GM19324 (cell line): ENCODE results near the gene SREBF1.

ENCODE experiments used
- ATAC-seq: cut with Tn5 transposase; IDR thresholded peaks from one replicate; pipeline ENCODE4 v1.9.1; 2021; ENCODE audit warnings: mild to moderate bottlenecking, moderate library complexity; ENCODE audit not compliant: unreplicated experiment, low FRiP score

Gene SREBF1

DNA sequence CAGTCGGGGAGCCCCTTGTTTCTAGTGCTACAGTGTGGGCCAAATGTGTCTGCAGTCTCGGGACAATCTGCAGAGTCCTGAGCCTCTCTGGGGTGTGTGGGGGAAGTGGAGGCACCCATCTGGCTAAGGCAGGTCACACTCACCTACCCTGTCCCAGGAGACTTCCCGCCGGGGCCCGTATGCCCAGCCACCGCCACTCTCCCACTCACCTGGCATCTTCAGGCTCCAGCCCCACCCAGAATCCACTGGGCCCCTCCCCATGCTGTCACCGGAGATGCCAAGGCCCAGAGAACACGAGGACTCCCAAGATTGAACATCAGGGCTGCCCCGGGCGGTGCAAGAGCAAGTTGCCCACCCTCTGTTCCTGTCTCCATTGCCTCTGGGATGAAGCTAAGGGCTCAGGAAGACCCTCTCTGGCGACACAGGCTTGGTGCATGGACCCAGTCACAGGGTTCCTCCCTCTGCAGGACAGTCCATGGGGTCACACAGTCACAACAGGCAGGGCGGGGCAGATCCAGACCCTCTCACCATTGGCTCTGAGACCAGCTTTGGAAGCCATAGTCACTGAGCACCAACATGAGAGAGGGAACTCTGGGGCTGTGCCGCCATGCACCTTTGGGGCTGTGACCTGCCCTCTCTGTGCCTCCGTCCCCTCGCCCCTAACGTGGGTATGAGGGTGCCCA lies 38.1 kb downstream of the SREBF1 start:
- ATAC-seq = no peak

DNA sequence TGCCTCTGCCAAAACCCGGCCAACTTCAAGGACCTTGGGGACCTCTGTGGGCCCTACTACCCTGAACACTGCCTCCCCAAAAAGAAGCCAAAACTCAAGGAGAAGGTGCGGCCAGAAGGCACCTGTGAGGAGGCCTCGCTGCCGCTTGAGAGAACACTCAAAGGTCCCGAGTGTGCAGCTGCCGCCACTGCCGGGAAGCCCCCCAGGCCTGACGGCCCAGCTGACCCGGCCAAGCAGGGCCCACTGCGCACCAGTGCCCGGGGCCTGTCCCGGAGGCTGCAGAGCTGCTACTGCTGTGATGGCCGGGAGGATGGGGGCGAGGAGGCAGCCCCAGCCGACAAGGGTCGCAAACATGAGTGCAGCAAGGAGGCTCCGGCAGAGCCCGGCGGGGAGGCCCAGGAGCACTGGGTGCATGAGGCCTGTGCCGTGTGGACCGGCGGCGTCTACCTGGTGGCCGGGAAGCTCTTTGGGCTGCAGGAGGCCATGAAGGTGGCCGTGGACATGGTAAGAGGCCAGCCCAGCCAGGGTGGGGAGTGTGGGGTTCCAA lies 38.7 kb downstream of the SREBF1 start:
- ATAC-seq = no peak

DNA sequence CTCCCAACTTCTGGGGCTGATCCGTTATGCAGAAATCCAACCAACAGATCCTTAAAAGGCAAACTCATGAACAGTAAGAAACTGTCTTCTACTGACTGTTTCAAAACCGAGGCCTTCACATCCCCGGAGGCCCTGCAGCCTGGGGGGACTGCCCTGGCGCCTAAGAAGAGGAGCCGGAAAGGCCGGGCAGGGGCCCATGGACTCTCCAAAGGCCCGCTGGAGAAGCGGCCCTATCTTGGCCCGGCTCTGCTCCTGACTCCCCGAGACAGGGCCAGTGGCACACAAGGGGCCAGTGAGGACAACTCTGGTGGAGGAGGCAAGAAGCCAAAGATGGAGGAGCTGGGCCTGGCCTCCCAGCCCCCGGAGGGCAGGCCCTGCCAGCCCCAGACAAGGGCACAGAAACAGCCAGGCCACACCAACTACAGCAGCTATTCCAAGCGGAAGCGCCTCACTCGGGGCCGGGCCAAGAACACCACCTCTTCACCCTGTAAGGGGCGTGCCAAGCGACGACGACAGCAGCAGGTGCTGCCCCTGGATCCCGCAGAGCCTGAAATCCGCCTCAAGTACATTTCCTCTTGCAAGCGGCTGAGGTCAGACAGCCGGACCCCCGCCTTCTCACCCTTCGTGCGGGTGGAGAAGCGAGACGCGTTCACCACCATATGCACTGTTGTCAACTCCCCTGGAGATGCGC lies 39.5 kb downstream of the SREBF1 start:
- ATAC-seq = no peak

DNA sequence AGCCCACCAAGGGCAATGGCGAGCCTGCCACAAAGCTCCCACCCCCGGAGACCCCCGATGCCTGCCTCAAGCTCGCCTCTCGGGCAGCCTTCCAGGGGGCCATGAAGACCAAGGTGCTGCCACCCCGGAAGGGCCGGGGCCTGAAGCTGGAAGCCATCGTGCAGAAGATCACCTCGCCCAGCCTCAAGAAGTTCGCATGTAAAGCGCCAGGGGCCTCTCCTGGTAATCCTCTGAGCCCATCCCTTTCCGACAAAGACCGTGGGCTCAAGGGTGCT lies 40.1 kb downstream of the SREBF1 start:
- no peak for ATAC-seq

DNA sequence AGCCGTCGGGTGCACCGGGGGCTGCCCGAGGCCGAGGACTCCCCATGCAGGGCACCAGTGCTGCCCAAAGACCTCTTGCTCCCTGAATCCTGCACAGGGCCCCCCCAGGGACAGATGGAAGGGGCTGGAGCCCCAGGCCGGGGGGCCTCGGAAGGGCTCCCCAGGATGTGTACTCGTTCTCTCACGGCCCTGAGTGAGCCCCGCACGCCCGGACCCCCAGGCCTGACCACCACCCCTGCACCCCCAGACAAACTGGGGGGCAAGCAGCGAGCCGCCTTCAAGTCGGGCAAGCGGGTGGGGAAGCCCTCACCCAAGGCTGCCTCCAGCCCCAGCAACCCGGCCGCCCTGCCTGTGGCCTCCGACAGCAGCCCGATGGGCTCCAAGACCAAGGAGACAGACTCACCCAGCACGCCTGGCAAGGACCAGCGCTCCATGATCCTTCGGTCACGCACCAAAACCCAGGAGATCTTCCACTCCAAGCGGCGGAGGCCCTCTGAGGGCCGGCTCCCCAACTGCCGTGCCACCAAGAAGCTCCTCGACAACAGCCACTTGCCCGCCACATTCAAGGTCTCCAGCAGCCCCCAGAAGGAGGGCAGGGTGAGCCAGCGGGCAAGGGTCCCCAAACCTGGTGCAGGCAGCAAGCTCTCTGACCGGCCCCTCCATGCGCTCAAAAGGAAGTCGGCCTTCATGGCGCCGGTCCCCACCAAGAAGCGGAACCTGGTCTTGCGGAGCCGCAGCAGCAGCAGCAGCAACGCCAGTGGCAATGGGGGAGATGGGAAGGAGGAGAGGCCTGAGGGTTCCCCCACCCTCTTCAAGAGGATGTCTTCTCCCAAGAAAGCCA lies 40.6 kb downstream of the SREBF1 start:
- ATAC-seq = no peak

DNA sequence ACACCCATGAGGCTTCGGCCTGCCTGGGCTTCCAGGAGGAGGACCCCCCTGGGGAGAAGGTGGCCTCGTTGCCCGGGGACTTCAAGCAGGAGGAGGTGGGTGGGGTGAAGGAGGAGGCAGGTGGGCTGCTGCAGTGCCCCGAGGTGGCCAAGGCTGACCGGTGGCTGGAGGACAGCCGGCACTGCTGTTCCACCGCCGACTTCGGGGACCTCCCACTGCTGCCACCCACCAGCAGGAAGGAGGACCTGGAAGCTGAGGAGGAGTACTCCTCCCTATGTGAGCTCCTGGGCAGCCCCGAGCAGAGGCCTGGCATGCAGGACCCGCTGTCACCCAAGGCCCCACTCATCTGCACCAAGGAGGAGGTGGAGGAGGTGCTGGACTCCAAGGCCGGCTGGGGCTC lies 41.5 kb downstream of the SREBF1 start:
- no peak for ATAC-seq

DNA sequence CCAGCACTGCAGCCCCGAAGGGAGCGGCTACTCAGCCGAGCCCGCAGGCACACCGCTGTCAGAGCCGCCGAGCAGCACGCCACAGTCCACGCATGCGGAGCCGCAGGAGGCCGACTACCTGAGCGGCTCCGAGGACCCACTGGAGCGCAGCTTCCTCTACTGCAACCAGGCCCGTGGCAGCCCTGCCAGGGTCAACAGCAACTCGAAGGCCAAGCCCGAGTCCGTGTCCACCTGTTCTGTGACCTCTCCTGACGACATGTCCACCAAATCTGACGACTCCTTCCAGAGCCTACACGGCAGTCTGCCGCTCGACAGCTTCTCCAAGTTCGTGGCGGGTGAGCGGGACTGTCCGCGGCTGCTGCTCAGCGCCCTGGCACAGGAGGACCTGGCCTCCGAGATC lies 42.4 kb downstream of the SREBF1 start:
- no peak for ATAC-seq

DNA sequence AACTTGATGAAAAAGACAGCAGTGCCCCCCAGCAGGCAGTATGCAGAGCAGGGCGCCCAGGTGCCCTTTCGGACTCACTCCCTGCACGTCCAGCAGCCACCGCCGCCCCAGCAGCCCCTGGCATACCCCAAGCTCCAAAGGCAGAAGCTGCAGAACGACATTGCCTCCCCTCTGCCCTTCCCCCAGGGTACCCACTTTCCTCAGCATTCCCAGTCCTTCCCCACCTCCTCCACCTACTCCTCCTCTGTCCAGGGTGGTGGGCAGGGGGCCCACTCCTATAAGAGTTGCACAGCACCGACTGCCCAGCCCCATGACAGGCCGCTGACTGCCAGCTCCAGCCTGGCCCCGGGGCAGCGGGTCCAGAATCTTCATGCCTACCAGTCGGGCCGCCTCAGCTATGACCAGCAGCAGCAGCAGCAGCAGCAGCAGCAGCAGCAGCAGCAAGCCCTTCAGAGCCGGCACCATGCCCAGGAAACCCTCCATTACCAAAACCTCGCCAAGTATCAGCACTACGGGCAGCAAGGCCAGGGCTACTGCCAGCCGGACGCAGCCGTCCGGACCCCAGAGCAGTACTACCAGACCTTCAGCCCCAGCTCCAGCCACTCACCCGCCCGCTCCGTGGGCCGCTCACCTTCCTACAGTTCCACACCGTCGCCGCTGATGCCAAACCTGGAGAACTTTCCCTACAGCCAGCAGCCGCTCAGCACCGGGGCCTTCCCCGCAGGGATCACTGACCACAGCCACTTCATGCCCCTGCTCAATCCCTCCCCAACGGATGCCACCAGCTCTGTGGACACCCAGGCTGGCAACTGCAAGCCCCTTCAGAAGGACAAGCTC lies 43.2 kb downstream of the SREBF1 start:
- ATAC-seq = no peak

DNA sequence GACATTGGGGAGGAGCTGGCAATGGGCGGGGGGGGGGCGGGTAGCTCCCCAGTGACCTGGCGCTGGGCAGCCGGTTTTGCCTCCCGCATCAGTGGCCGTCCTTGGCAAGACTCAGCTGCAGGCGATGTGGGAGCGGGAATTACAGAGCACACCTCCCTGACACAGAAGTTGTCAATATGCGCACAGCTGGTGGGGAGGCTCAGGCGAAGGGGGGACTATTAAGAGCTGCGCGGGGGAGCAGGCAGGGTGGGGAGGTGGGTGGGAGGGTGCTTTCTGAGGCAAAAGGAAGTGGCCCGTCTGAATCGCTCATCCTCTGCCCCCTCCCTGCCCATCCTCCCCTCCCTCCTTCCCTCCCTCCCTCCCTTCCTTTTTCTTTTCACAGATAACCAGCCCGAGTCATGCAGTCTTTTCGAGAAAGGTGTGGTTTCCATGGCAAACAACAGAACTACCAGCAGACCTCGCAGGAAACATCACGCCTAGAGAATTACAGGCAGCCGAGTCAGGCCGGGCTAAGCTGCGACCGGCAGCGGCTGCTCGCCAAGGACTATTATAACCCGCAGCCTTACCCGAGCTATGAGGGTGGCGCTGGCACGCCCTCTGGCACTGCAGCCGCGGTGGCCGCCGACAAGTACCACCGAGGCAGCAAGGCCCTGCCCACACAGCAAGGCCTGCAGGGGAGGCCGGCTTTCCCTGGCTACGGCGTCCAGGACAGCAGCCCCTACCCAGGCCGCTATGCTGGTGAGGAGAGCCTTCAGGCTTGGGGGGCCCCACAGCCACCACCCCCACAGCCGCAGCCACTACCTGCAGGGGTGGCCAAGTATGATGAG lies 44.0 kb downstream of the SREBF1 start:
- ATAC-seq = no peak

DNA sequence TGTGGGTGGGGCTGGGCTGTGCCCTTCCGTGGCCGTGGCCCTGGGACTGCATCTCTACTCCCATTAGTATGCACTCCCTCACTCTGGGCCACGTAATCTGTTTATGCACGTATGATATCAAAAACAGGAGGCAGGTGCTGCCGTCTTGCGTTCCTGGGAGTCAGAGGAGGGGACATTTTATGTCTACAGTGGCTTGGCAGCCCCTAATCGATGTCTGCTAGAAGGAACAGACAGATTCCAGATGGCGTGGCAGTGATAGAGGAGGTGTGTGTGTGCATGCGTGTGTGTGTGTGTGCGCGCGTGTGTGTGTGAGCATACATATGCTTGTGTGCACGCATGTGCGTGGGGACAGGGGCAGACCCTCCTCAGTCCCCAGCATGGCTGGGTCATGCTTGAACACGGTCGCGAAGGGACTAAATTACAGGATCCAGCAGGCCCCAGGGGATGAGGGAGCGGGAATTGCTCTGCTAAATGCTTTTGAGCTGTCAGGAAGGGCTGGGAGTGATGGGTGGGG lies 44.7 kb downstream of the SREBF1 start:
- ATAC-seq = no peak

DNA sequence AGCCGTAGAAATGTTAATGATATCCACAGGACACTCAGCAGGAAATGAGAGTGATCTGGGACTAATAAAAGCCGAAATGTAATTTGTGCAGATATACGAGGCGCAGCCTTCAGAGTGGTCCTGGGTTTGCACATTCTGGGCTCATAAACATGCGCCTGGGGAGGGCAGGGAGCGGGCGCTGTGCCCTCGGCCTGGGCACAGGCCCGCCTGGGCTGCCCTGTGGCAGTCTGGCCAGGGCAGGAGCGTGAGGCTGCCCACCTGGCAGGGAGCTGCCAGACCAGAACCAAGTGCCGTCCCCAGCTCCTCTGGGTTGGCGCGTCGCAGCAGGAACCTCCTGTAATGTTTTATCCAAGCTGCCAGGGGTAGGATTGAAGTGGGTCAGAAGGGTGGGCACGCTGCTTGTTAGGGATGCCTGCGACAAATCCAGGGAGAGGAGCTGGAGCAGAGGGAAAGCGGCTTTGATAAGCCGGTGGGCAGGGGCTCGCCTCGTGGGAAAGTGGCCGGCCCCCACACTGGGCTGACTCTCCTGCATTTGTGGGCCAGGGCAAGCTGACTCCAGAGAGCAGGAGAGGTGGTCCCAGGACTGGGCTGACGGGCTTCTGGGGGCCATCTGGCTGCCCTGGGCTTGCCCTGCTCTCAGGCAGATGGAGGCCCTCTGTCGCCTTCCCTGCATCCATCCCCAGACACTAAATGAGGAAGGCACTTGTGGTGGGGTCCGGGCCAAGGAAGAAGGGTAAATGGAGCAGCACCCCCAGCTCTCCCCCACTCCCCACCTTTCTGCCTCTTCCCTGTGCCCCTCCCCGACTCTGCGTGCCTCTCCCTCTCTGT lies 45.9 kb downstream of the SREBF1 start:
- no peak for ATAC-seq

DNA sequence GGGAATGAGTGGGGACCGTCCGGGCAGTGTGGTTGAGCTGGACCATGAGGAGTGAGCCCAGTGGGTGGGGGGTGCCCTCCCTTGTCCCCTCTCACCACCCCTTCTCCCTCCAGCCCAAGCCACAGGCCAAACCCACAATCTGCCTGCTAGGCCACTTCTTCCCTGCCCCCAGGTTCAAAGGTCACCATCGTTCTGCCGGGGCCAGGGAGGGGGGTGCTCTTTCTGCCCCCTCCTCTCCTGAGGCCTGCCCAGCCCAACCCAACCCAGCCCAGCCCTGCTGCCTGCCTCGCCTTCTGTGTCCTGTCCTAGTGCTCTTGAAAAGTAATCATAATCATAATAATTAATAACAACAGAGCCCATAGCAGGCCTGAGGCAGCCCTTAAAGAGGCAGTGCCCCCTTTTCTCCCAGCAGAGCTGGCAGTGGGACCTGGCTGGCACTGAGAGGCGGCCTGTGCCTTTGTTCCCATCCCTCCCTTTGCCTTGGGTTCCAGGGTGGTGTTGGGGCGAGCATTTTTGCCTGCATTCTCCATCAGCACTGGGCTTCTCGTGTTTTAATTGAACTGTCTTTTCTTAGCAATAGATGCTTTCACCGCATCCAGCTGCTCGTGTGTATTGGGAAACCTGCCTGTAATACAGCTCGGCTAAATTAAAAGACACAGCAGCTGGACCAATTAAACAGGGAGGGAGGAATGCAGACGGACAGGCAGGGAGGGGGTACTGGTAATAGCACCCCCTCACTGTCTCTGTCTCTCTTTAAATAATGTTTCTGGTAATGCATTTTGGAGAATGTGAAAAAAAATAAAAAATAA lies 46.8 kb downstream of the SREBF1 start:
- ATAC-seq = no peak

DNA sequence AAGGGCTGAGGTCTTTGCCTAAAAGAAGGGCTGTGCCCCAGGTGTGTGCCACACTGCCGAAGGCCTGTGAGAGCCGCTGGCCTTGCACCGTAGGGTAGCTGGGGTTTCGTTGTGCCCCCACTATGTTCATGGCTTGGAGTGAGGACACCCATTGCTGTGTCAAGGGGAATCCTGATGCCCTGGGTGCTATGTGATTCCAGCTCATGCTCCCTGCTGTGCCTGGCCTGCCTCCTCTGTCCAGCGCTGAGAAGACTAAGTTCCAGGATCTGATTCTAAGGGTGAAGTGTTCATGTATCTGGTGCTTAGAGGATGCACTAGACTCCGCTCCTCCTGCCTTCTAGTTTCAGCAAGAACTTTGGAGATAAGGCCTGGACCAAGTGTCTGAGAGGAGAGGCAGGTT lies 47.4 kb downstream of the SREBF1 start:
- ATAC-seq = no peak

DNA sequence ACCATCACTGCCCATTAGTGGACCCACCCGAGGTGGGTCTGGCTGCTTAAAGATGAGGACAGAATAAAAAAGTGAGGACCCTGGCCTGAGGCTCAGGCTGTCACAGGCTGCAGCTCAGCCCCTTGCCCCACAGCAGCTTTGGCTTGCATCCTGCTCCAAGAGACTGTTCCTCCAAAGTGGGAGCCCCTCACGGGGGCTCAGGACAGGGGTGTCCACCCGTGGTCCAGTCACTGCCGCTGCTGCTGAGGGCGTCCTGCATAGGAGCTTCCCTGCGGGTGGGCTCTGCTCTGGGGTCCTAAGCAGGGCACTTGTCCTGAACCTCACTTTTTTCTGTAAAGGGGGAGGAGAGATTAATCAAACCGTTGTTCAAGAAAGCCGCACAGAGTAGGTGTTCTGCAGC lies 47.8 kb downstream of the SREBF1 start:
- no peak for ATAC-seq

DNA sequence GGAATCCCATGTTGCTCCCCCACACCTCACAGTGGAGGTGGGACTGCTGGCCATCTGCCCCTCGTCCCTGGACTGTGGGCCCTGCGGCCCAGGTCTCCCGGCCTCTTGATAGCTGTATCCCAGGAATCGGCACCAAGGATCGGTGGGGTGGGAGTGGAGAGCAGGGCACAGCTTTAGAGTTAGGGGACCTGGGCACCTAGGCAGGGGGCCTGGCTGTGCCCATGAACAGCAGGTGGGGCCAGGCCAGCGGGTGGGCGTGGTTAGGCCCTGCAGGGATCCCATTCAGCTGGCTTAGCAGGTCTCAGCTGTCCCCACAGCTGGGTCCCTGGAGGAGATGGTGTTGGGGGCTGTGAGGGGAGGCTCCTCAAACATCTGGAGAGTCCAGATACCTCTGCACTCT lies 49.2 kb downstream of the SREBF1 start:
- ATAC-seq = no peak

DNA sequence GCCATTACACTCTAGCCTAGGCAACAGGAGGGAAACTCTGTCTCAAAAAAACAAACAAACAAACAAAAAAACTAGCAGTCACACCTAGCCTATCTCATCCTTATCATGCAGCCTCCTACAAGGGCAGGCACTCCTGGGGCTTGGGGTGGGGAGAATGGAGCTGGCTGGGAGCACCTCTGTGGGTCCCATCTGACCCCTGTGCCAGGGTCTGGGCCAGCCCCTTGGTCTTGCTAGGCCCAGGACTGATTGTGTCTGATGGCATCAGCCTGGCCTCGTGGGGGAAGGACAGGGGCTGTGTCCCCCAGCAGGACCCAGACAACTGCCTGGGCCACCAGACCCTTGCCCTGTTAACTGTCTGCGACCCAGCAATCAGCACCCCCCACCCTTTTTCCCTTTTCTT lies 49.8 kb downstream of the SREBF1 start:
- no peak for ATAC-seq

DNA sequence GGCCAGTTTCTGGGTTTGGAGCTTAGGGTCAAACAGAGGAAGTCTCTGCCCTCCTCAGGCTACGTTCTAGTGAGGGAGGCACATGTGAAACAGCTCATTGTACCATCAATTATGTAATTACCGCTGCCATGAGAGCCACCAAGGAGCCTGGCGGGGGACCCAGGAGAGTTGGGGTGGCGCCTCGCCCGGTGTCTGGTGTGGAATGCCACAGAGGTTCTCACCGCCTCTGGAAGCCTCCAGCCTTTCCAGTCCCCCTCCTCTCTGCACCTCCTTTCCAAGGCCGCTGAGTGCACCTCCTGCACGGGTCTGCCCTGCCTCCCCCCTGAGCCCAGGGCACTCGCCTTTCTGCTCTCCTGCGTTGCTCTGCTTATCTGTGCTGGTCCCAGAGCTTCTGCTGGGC lies 51.4 kb downstream of the SREBF1 start:
- no peak for ATAC-seq
